Naive thymus-derived CD4-positive, alpha-beta T cell (primary cell): ENCODE measurements around the gene DCAF4L1. TPM values are rescaled to one million over a fixed set of nuclear protein-coding genes. Genes with fewer than 3 reads are reported as not detected.
A peak's percentile ranks its signal among the peaks of the same experiment; 100 is the strongest.

ENCODE experiments used
- ATAC-seq: fragments of 150-1000 bp; cut with Tn5 transposase; 2 replicates; pipeline ENCODE4 v1.10.0; 2021; ENCODE audit warnings: mild to moderate bottlenecking, moderate library complexity
- CTCF ChIA-PET: fragments of 350-600 bp; sonication (Branson Sonifier 250); formaldehyde crosslinking; loops from one replicate; lab custom pipeline; 2021; ENCODE audit warnings: antibody characterized with exemption; lab: Charles Lee
- POLR2A ChIA-PET: fragments of 350-600 bp; sonication (Branson Sonifier 250); formaldehyde crosslinking; loops from one replicate; lab custom pipeline; 2021; ENCODE audit warnings: antibody characterized with exemption, inconsistent platforms; lab: Charles Lee
- DNase-seq, 9 donors: peaks; one replicate each; pipeline versions ENCODE4 v3.0.0 to v3.0.0-alpha.2; 2020 to 2022; ENCODE audit warnings: mixed read lengths in 1 of 9
- H3K27ac ChIP-seq: one replicate; pipeline ENCODE4 v1.7.0; 2013; ENCODE audit warnings: mild to moderate bottlenecking, low read depth, low read length, moderate library complexity
- H3K27me3 ChIP-seq, 2 donors: one replicate each; pipeline ENCODE4 v1.7.0; 2013; ENCODE audit warnings: low read length in 2 of 2, mild to moderate bottlenecking in 2 of 2, moderate library complexity in 2 of 2; ENCODE audit not compliant: control insufficient read depth in 2 of 2, insufficient read depth in 2 of 2
- H3K36me3 ChIP-seq, 3 experiments: 1 replicate in 2 of 3; 2 replicates in 1 of 3; pipeline ENCODE4 v1.7.0; 2013; ENCODE audit warnings: low read length in 3 of 3, mild to moderate bottlenecking in 3 of 3, moderate library complexity in 1 of 3; ENCODE audit not compliant: insufficient read depth in 3 of 3, control insufficient read depth in 2 of 3
- H3K4me1 ChIP-seq, 2 donors: one replicate each; pipeline ENCODE4 v1.7.0; 2013; ENCODE audit warnings: low read length in 2 of 2, mild to moderate bottlenecking in 2 of 2, moderate library complexity in 1 of 2; ENCODE audit not compliant: control insufficient read depth in 2 of 2, insufficient read depth in 2 of 2
- H3K4me3 ChIP-seq: 2 replicates; pipeline ENCODE4 v1.7.0; 2013; ENCODE audit warnings: mild to moderate bottlenecking, low read length
- H3K9me3 ChIP-seq, 3 experiments: 1 replicate in 2 of 3; 2 replicates in 1 of 3; pipeline ENCODE4 v1.7.0; 2013; ENCODE audit warnings: low read length in 3 of 3; ENCODE audit not compliant: control insufficient read depth in 2 of 3
- H3K27ac Mint-ChIP-seq, 9 donors: one replicate each; pipeline ENCODE4 v1.8.0; 2020 to 2022; ENCODE audit warnings: mixed read lengths in 9 of 9, mild to moderate bottlenecking in 8 of 9, moderate library complexity in 5 of 9, inconsistent platforms in 2 of 9
- H3K27me3 Mint-ChIP-seq, 5 donors: one replicate each; pipeline ENCODE4 v1.8.0; 2021 to 2022; ENCODE audit warnings: mixed read lengths in 5 of 5, mild to moderate bottlenecking in 1 of 5
- H3K36me3 Mint-ChIP-seq, 5 donors: one replicate each; pipeline ENCODE4 v1.8.0; 2020 to 2022; ENCODE audit warnings: mixed read lengths in 5 of 5, mild to moderate bottlenecking in 3 of 5, inconsistent platforms in 1 of 5
- H3K4me1 Mint-ChIP-seq, 7 donors: one replicate each; pipeline ENCODE4 v1.8.0; 2020 to 2022; ENCODE audit warnings: mixed read lengths in 7 of 7, mild to moderate bottlenecking in 3 of 7, inconsistent platforms in 1 of 7
- H3K4me3 Mint-ChIP-seq, 10 donors: one replicate each; pipeline ENCODE4 v1.8.0; 2020 to 2022; ENCODE audit warnings: mild to moderate bottlenecking in 10 of 10, mixed read lengths in 10 of 10, moderate library complexity in 6 of 10, inconsistent platforms in 2 of 10
- H3K9me3 Mint-ChIP-seq, 11 donors: one replicate each; pipeline ENCODE4 v1.8.0; 2020 to 2022; ENCODE audit warnings: mixed read lengths in 11 of 11, mild to moderate bottlenecking in 4 of 11, inconsistent platforms in 1 of 11, moderate library complexity in 1 of 11
- intact Hi-C, 2 donors: fragments of 100-400 bp; cut with micrococcal nuclease; formaldehyde crosslinking; loops; one replicate each; pipeline ENCODE4 v1.15.1; 2023
- polyA plus RNA-seq, 2 donors: library from polyadenylated mRNA; unstranded; fragments of 300-500 nt; fragmentation: Illumina TruSeq; gene quantifications; one replicate each; pipeline ENCODE4 v1.2.3, GENCODE V29; 2021
- total RNA-seq, 6 experiments: library from RNA in 5 of 6; stranded (reverse) in 5 of 6; gene quantifications; 1 replicate in 5 of 6; 2 replicates in 1 of 6; pipeline ENCODE4 v1.2.3 and lab custom pipeline; 2021 to 2026

The DCAF4L1 gene
- total and polyA plus RNA-seq, 7 experiments from 2014 or later, result 0.15 to 0.35 (median 0.28) TPM; not detected in 1

GRCh38 chr4:42008011-42008786 is 26.6 kb downstream of the DCAF4L1 start:
- Histone ChIP-seq H3K9me3 (no peaks in the 10 kb centered on the region), H3K4me3 (no peak overlapping the region), H3K27ac (no peak overlapping the region), H3K27me3 (no peaks in the 10 kb centered on the region), H3K36me3 (peaks cover 0 to 19% (median 0%) of the 10 kb centered on the region in 3 experiments), H3K4me1 (no peaks in the 10 kb centered on the region)
- intact Hi-C loops, result loop anchor here in 1 of 2 donors (2.0 kb wide), 1 partner anchor 15 kb away; no protein-coding TSS in a partner anchor
- Mint-ChIP-seq H3K4me3 (peak overlapping the region in 1 of 10 donors; percentile 1), H3K27ac (peak overlapping the region in 3 of 9 donors; percentile 40 to 51 (median 49)), H3K4me1 (peaks cover 3 to 75% (median 68%) of the 10 kb centered on the region in 7 donors), H3K36me3 (peaks cover 12 to 76% (median 54%) of the 10 kb centered on the region in 5 donors), H3K9me3 (no peaks in the 10 kb centered on the region), H3K27me3 (no peaks in the 10 kb centered on the region)
- ChIA-PET POLR2A (no interaction called here), CTCF (no interaction called here)
- ATAC-seq (no peak), DNase-seq (no peak)

DNA sequence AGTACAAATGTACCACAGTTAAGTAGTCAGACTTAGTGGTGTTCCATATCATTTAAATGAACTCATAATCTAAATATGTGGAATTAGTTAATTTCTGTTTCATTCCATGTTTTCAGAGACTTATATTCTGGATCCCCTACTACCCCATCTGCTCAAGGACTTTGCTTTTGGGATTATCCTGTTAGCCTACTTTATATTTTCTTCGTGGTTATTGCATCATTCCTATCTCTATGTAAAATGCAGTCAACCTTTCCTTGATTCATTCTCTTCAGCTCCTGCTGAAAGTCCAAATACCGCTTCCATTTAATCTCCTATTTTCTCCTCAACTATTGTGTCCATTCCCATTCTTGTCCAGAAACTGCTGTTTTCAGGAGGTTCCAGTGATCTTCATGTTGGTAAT is 33.9 kb downstream of the DCAF4L1 start:
- no peaks in the 10 kb centered on the region for H3K9me3 ChIP-seq
- no peak overlapping the region for H3K4me3 ChIP-seq
- H3K36me3 ChIP-seq, result peaks cover 0 to 6% (median 4%) of the 10 kb centered on the region in 3 experiments
- intact Hi-C loops, result no loop called here
- H3K4me1 Mint-ChIP-seq, result peaks cover 0 to 67% (median 53%) of the 10 kb centered on the region in 7 donors
- H3K36me3 Mint-ChIP-seq, result peaks cover 6 to 58% (median 41%) of the 10 kb centered on the region in 5 donors
- POLR2A ChIA-PET, result no interaction called here
- no peaks in the 10 kb centered on the region for H3K27me3 ChIP-seq
- peak overlapping the region in 1 of 9 donors; percentile 2 for H3K27ac Mint-ChIP-seq
- DNase-seq (no peak), ATAC-seq (no peak)
- H3K27ac ChIP-seq, result no peak overlapping the region
- H3K4me3 Mint-ChIP-seq, result no peak overlapping the region
- H3K9me3 Mint-ChIP-seq, result no peaks in the 10 kb centered on the region
- H3K4me1 ChIP-seq, result no peaks in the 10 kb centered on the region
- H3K27me3 Mint-ChIP-seq, result no peaks in the 10 kb centered on the region
- CTCF ChIA-PET, result no interaction called here

- no peaks in the 10 kb centered on the region for H3K27me3 Mint-ChIP-seq
- Histone ChIP-seq H3K27me3 (no peaks in the 10 kb centered on the region), H3K9me3 (no peaks in the 10 kb centered on the region), H3K36me3 (peaks cover 4 to 19% (median 11%) of the 10 kb centered on the region in 3 experiments), H3K4me3 (no peak overlapping the region), H3K27ac (no peak overlapping the region), H3K4me1 (no peaks in the 10 kb centered on the region)
- no peak for ATAC-seq
- peak overlapping the region in 2 of 9 donors; percentile 7 to 30 for H3K27ac Mint-ChIP-seq
- H3K9me3 Mint-ChIP-seq, result no peaks in the 10 kb centered on the region
- ChIA-PET CTCF (interaction anchor here (0.6 kb wide), 1 partner anchor 24 kb away, joined by 9 read pairs; no protein-coding TSS in a partner anchor), POLR2A (no interaction called here)
- H3K4me1 Mint-ChIP-seq, result peaks cover 0 to 42% (median 36%) of the 10 kb centered on the region in 7 donors
- intact Hi-C loops, result no loop called here
- peaks cover 10 to 53% (median 46%) of the 10 kb centered on the region in 5 donors for H3K36me3 Mint-ChIP-seq
- H3K4me3 Mint-ChIP-seq, result no peak overlapping the region
- DNase-seq, result no peak
Observed at GRCh38 chr4:42018451-42018850, 36.9 kb downstream of the DCAF4L1 start.

Other genes starting within 250 kb of the DCAF4L1 start
- not detected for gene PHOX2B, start 233.0 kb upstream of the DCAF4L1 start, total RNA-seq
- gene PHOX2B, start 233.0 kb upstream of the DCAF4L1 start, polyA plus RNA-seq, result not detected
- gene TMEM33, start 46.3 kb upstream of the DCAF4L1 start, total RNA-seq, result 10 to 100 TPM; 24.2 to 61.9 (median 39.6) TPM
- gene TMEM33, start 46.3 kb upstream of the DCAF4L1 start, polyA plus RNA-seq, result 10 to 100 TPM; 14.9 to 20.7 TPM
- 10 to 100 TPM; 21.4 to 34.4 (median 32.7) TPM for gene SLC30A9, start 8.8 kb downstream of the DCAF4L1 start, total RNA-seq
- gene SLC30A9, start 8.8 kb downstream of the DCAF4L1 start, polyA plus RNA-seq, result 10 to 100 TPM; 30.6 to 42.1 TPM
- under 1 TPM in 3 of 5 experiments, not detected in 2; 0.19 to 0.32 (median 0.27) TPM for gene BEND4, start 170.9 kb downstream of the DCAF4L1 start, total RNA-seq
- gene BEND4, start 170.9 kb downstream of the DCAF4L1 start, polyA plus RNA-seq, result not detected